Gastrocnemius medialis (tissue), 4 donors: ENCODE measurements around the gene DGCR8.

Experiments used
- POLR2A ChIP-seq, 2 donors: fragments of 450-650 bp; IDR thresholded peaks; one replicate each; pipeline ENCODE4 v1.6.1; 2017; ENCODE audit warnings: antibody characterized with exemption in 2 of 2, mild to moderate bottlenecking in 2 of 2, moderate library complexity in 2 of 2
- TF ChIP-seq, protein P1 (sequence below), 5 experiments: fragments of 450-650 bp in 3 of 5; fragments of 200-600 bp in 2 of 5; sonication (generic) in 2 of 5; IDR thresholded peaks in 4 of 5; conservative IDR thresholded peaks in 1 of 5; 1 replicate in 4 of 5; 2 replicates in 1 of 5; pipeline ENCODE4 v1.5.1; 2016 to 2019; ENCODE audit warnings: antibody characterized with exemption in 5 of 5, mild to moderate bottlenecking in 3 of 5, moderate library complexity in 3 of 5

DNA sequence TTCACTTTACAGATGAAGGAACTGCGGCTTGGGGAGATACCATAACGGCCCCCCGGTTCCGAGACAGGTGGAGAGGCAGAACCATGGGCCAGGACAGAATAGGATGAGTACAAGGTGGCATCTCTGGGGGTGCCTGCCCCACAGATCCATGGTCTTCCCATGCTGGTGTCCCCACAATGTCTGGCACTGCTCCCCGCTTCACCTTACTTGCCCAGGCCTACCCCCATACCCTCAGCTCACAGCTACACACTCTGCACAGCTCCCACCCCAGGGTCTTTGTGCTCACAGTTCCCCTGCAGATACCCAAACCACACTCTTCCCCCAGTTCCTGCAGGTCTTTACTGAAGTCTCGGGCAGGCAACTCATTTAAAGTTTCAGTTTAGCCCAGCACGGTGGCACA, 11.4 kb upstream of the DGCR8 start:
- TF ChIP-seq, protein P1, sequence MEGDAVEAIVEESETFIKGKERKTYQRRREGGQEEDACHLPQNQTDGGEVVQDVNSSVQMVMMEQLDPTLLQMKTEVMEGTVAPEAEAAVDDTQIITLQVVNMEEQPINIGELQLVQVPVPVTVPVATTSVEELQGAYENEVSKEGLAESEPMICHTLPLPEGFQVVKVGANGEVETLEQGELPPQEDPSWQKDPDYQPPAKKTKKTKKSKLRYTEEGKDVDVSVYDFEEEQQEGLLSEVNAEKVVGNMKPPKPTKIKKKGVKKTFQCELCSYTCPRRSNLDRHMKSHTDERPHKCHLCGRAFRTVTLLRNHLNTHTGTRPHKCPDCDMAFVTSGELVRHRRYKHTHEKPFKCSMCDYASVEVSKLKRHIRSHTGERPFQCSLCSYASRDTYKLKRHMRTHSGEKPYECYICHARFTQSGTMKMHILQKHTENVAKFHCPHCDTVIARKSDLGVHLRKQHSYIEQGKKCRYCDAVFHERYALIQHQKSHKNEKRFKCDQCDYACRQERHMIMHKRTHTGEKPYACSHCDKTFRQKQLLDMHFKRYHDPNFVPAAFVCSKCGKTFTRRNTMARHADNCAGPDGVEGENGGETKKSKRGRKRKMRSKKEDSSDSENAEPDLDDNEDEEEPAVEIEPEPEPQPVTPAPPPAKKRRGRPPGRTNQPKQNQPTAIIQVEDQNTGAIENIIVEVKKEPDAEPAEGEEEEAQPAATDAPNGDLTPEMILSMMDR (IDR thresholded peaks at IDR 0.05 in 4 of 5, conservative IDR thresholded peaks at IDR 0.05 in 1 of 5), result no peak
- TF ChIP-seq POLR2A (IDR thresholded peaks at IDR 0.05), result no peak
